HG03432 (cell line): Measurements from ENCODE around the gene C9orf72.
"Not testable (repeated sequence)": the region's sequence is repeated elsewhere in the genome, so short reads cannot be mapped to it uniquely, and the experiment has no call there.

ENCODE experiments used
- ATAC-seq: cut with Tn5 transposase; IDR thresholded peaks from one replicate; pipeline ENCODE4 v1.9.1; 2021; ENCODE audit warnings: mild to moderate bottlenecking, moderate library complexity; ENCODE audit not compliant: unreplicated experiment

The C9orf72 gene

GRCh38 chr9:27519466-27520465 is 53.5 kb downstream of the C9orf72 start:
- no peak for ATAC-seq

GRCh38 chr9:27518809-27519208 is 54.5 kb downstream of the C9orf72 start:
- no peak for ATAC-seq

- ATAC-seq, result no peak
Measured at GRCh38 chr9:27518006-27518405, 55.3 kb downstream of the C9orf72 start.

- no peak for ATAC-seq
Measured at GRCh38 chr9:27514551-27514950, 58.7 kb downstream of the C9orf72 start.

GRCh38 chr9:27511771-27512170 is 61.5 kb downstream of the C9orf72 start:
- no peak for ATAC-seq

- ATAC-seq, result no peak
Measured at GRCh38 chr9:27510780-27511179, 62.5 kb downstream of the C9orf72 start.

- no peak for ATAC-seq
Measured at GRCh38 chr9:27506981-27507380, 66.3 kb downstream of the C9orf72 start.

- no peak for ATAC-seq
Measured at GRCh38 chr9:27505744-27506161, 67.5 kb downstream of the C9orf72 start.

GRCh38 chr9:27504259-27504658 is 69.0 kb downstream of the C9orf72 start:
- ATAC-seq, result no peak

GRCh38 chr9:27503623-27504022 is 69.7 kb downstream of the C9orf72 start:
- ATAC-seq, result no peak

GRCh38 chr9:27500902-27501301 is 72.4 kb downstream of the C9orf72 start:
- not testable (repeated sequence) for ATAC-seq

- peak; percentile 75 for ATAC-seq
Measured at GRCh38 chr9:27499451-27499850, 73.8 kb downstream of the C9orf72 start.

- ATAC-seq, result no peak
Measured at GRCh38 chr9:27497883-27498417, 75.3 kb downstream of the C9orf72 start.
